Cardiac muscle cell (in vitro differentiated cells and primary cell): Measurements from ENCODE around the gene ABCA7. TPM values are rescaled to one million over a fixed set of nuclear protein-coding genes. Genes with fewer than 3 reads are reported as not detected.

ENCODE experiments used
- DNase-seq, 2 donors: peaks; one replicate each; pipeline versions ENCODE4 v3.0.0 to v3.0.0-alpha.2; 2010 to 2017; ENCODE audit warnings: low read depth in 1 of 2, low spot score in 1 of 2
- H3K27ac ChIP-seq: fragments of 200-600 bp; sonication (generic); 2 replicates; pipeline ENCODE4 v1.5.1; 2016
- H3K27me3 ChIP-seq: fragments of 200-600 bp; sonication (generic); 2 replicates; pipeline ENCODE4 v1.6.0; 2016; ENCODE audit warnings: control low read depth
- H3K36me3 ChIP-seq: fragments of 200-600 bp; sonication (generic); 2 replicates; pipeline ENCODE4 v1.5.1; 2016; ENCODE audit warnings: control low read depth
- H3K4me1 ChIP-seq: fragments of 200-600 bp; sonication (generic); 2 replicates; pipeline ENCODE4 v1.8.1; 2017; ENCODE audit warnings: low read depth, mild to moderate bottlenecking, mixed run types
- H3K4me3 ChIP-seq: fragments of 200-600 bp; sonication (generic); 2 replicates; pipeline ENCODE4 v1.5.1; 2016; ENCODE audit warnings: mild to moderate bottlenecking
- H3K9me3 ChIP-seq: fragments of 200-600 bp; sonication (generic); 2 replicates; pipeline ENCODE4 v1.5.1; 2017; ENCODE audit warnings: low read depth, mild to moderate bottlenecking, control low read depth
- CTCF ChIP-seq: IDR thresholded peaks from 2 replicates; pipeline ENCODE4 v1.5.1; 2012; ENCODE audit warnings: low read depth, mild to moderate bottlenecking, low read length
- polyA plus RNA-seq: library from polyadenylated mRNA; unstranded; fragments of >200 nt; fragmentation: Nextera tagmentation; extraction: Ambion mirVana; gene quantifications from 2 replicates; pipeline ENCODE4 v1.2.1, GENCODE V29; 2016
- total RNA-seq: library from RNA; depleted of rRNA; stranded (reverse); fragments of >200 nt; gene quantifications from 2 replicates; pipeline ENCODE4 v1.2.3, GENCODE V29; 2016

Gene ABCA7
- total and polyA plus RNA-seq, 2 experiments from 2014 or later, result 44.0 to 60.4 TPM

- DNase-seq, result no peak
Measured at GRCh38 chr19:1093811-1094553, 54.1 kb downstream of the ABCA7 start.

GRCh38 chr19:1094655-1094977 lies 54.7 kb downstream of the ABCA7 start:
- Histone ChIP-seq H3K9me3 (no peaks in the 10 kb centered on the region), H3K27ac (peak overlapping the region; percentile 33), H3K4me1 (peaks cover 6% of the 10 kb centered on the region), H3K4me3 (peak overlapping the region; percentile 73), H3K27me3 (no peaks in the 10 kb centered on the region), H3K36me3 (peaks cover 14% of the 10 kb centered on the region)
- no peak for TF ChIP-seq CTCF
- no peak for DNase-seq

More at GRCh38 chr19:1093811-1094553, 54.1 kb downstream of the ABCA7 start:
- H3K4me3 ChIP-seq, result peak overlapping the region; percentile 73
- peaks cover 6% of the 10 kb centered on the region for H3K4me1 ChIP-seq
- H3K9me3 ChIP-seq, result no peaks in the 10 kb centered on the region
- no peak for TF ChIP-seq CTCF
- H3K36me3 ChIP-seq, result peaks cover 15% of the 10 kb centered on the region
- no peaks in the 10 kb centered on the region for H3K27me3 ChIP-seq
- H3K27ac ChIP-seq, result no peak overlapping the region

GRCh38 chr19:1094978-1095701 lies 55.2 kb downstream of the ABCA7 start, which contains the start of gene POLR2E:
Gene POLR2E (minus strand): TSS chr19:1095375. CDS start chr19:1095315, 60 bp downstream.
- peaks cover 6% of the 10 kb centered on the region for H3K4me1 ChIP-seq
- H3K27me3 ChIP-seq, result no peaks in the 10 kb centered on the region
- H3K36me3 ChIP-seq, result peaks cover 14% of the 10 kb centered on the region
- no peaks in the 10 kb centered on the region for H3K9me3 ChIP-seq
- peak within 1 kb of the TSS; percentile 33 for H3K27ac ChIP-seq
- peak within 1 kb of the TSS; percentile 73 for H3K4me3 ChIP-seq
- DNase-seq, result peak; percentile 99
- no peak for TF ChIP-seq CTCF

GRCh38 chr19:1097810-1098176 lies 57.9 kb downstream of the ABCA7 start:
- no peak overlapping the region for H3K4me3 ChIP-seq
- no peak for DNase-seq
- H3K36me3 ChIP-seq, result no peaks in the 10 kb centered on the region
- H3K27me3 ChIP-seq, result no peaks in the 10 kb centered on the region
- peaks cover 22% of the 10 kb centered on the region for H3K4me1 ChIP-seq
- H3K27ac ChIP-seq, result peak overlapping the region; percentile 30
- no peak for TF ChIP-seq CTCF
- no peaks in the 10 kb centered on the region for H3K9me3 ChIP-seq

GRCh38 chr19:1098177-1099051 lies 58.5 kb downstream of the ABCA7 start:
- Histone ChIP-seq H3K27ac (peak overlapping the region; percentile 30), H3K36me3 (no peaks in the 10 kb centered on the region), H3K4me1 (peaks cover 22% of the 10 kb centered on the region), H3K27me3 (no peaks in the 10 kb centered on the region), H3K9me3 (no peaks in the 10 kb centered on the region), H3K4me3 (no peak overlapping the region)
- no peak for TF ChIP-seq CTCF
- DNase-seq, result peak in 1 of 2 donors; percentile 44
